ENCODE data around the gene ADAMTS12.

DNA sequence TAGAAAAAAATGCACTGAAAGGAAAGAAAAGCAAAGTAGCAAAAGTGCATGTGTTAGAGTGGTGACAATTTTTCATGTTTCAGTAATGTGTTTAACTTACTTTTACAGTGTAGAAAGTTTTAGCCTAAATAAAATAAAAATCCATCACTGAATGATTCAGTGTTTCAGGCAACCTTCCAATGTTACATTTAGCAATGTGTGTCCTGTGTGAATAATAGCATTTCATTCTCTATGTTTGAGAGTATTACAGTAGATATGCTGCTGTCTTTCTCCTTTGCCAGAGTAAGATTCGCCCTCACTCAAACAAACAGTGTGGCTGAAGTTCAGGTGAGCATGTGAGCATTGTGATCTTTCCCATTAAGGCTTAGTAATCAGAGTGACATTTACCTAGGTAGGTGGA, 279.9 kb downstream of the ADAMTS12 start:
- TF ChIP-seq, protein P1, sequence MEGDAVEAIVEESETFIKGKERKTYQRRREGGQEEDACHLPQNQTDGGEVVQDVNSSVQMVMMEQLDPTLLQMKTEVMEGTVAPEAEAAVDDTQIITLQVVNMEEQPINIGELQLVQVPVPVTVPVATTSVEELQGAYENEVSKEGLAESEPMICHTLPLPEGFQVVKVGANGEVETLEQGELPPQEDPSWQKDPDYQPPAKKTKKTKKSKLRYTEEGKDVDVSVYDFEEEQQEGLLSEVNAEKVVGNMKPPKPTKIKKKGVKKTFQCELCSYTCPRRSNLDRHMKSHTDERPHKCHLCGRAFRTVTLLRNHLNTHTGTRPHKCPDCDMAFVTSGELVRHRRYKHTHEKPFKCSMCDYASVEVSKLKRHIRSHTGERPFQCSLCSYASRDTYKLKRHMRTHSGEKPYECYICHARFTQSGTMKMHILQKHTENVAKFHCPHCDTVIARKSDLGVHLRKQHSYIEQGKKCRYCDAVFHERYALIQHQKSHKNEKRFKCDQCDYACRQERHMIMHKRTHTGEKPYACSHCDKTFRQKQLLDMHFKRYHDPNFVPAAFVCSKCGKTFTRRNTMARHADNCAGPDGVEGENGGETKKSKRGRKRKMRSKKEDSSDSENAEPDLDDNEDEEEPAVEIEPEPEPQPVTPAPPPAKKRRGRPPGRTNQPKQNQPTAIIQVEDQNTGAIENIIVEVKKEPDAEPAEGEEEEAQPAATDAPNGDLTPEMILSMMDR (IDR thresholded peaks at IDR 0.05): no peak
- TF ChIP-seq POLR2A (IDR thresholded peaks at IDR 0.05): no peak
